DND-41 (cell line): ENCODE results near the gene ISG15.

ENCODE experiments used
- ATAC-seq: fragments of 200-7000 bp; cut with Tn5 transposase; 3 replicates; pipeline ENCODE4 v1.9.1; 2021; ENCODE audit warnings: low read depth; ENCODE audit not compliant: insufficient read depth
- DNase-seq: peaks from one replicate; pipeline ENCODE4 v3.0.0-alpha.2; 2020
- H2AFZ ChIP-seq: 2 replicates; pipeline ENCODE4 v1.6.0; 2012; ENCODE audit warnings: low read depth, low read length
- H3K27ac ChIP-seq: 2 replicates; pipeline ENCODE4 v1.5.1; 2012; ENCODE audit warnings: low read length, inconsistent platforms
- H3K27me3 ChIP-seq: fragments of 200-600 bp; sonication (generic); 2 replicates; pipeline ENCODE4 v1.6.0; 2012; ENCODE audit warnings: low read length, mild to moderate bottlenecking, inconsistent platforms; ENCODE audit not compliant: insufficient read depth, poor library complexity
- H3K36me3 ChIP-seq: 2 replicates; pipeline ENCODE4 v1.5.1; 2012; ENCODE audit warnings: low read length, inconsistent platforms; ENCODE audit not compliant: insufficient read depth
- H3K4me1 ChIP-seq: 2 replicates; pipeline ENCODE4 v1.5.1; 2012; ENCODE audit warnings: mild to moderate bottlenecking, low read length; ENCODE audit not compliant: insufficient read depth
- H3K4me2 ChIP-seq: 2 replicates; pipeline ENCODE4 v1.6.0; 2012; ENCODE audit warnings: mild to moderate bottlenecking, moderate library complexity, low read length, inconsistent platforms; ENCODE audit not compliant: insufficient read depth
- H3K4me3 ChIP-seq, 2 experiments: fragments of 200-600 bp in 1 of 2; shearing (Covaris generic) in 1 of 2; 2 replicates each; pipeline ENCODE4 v1.5.1; 2012 to 2016; ENCODE audit warnings: inconsistent platforms in 2 of 2, low read length in 2 of 2, mild to moderate bottlenecking in 2 of 2, low read depth in 1 of 2, moderate library complexity in 1 of 2
- H3K79me2 ChIP-seq: 2 replicates; pipeline ENCODE4 v1.6.0; 2012; ENCODE audit warnings: low read length, inconsistent platforms; ENCODE audit not compliant: insufficient read depth
- H3K9ac ChIP-seq: 2 replicates; pipeline ENCODE4 v1.6.0; 2012; ENCODE audit warnings: low read depth, mild to moderate bottlenecking, inconsistent platforms, low read length, moderate library complexity
- H3K9me3 ChIP-seq: 2 replicates; pipeline ENCODE4 v1.5.1; 2012; ENCODE audit warnings: low read length, moderate library complexity, mild to moderate bottlenecking, inconsistent platforms; ENCODE audit not compliant: insufficient read depth, severe bottlenecking
- H4K20me1 ChIP-seq: 2 replicates; pipeline ENCODE4 v1.6.0; 2012; ENCODE audit warnings: low read length; ENCODE audit not compliant: insufficient read depth
- CTCF ChIP-seq: IDR thresholded peaks from 2 replicates; pipeline ENCODE4 v1.5.1; 2012; ENCODE audit warnings: borderline replicate concordance, low read length, moderate library complexity, mild to moderate bottlenecking; ENCODE audit not compliant: poor library complexity, severe bottlenecking; ENCODE audit errors: extremely low read depth
- EZH2 ChIP-seq: IDR thresholded peaks from 3 replicates; pipeline ENCODE4 v1.6.1; 2012; ENCODE audit warnings: borderline replicate concordance, low read depth, mild to moderate bottlenecking, moderate library complexity, low read length, inconsistent platforms; ENCODE audit not compliant: severe bottlenecking

Gene ISG15

DNA sequence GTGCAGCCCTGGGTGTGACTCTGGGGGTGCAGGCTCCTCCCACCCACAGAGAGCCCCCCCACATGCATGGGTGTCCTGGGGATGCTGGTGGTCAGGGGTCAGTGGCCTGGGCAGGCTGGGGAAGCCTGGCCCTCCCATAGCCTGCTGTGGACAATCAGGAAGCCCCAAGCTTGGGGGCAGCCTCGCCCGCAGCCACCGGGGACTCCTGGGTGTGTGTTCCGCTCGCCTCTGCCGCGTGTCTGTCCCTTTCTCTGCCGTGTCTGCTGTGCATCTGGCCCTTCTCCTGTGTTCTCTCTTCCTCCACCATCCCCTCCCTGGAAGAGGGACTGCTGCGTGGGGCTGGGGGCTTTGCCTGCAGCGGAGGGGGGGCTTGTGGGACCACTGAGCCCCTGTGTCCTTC lies 29.5 kb downstream of the ISG15 start:
- Histone ChIP-seq H3K9ac (no peak overlapping the region), H3K27ac (no peak overlapping the region), H3K4me1 (peaks cover 16% of the 10 kb centered on the region), H3K4me2 (no peak overlapping the region), H3K9me3 (no peaks in the 10 kb centered on the region), H3K27me3 (peaks cover 21% of the 10 kb centered on the region), H3K4me3 (no peak overlapping the region), H3K36me3 (peaks cover 17% of the 10 kb centered on the region), H2AFZ (no peak overlapping the region), H4K20me1 (peaks cover 47% of the 10 kb centered on the region), H3K79me2 (no peaks in the 10 kb centered on the region)
- ATAC-seq: no peak
- TF ChIP-seq CTCF (no peak), EZH2 (no peak)
- DNase-seq: no peak

DNA sequence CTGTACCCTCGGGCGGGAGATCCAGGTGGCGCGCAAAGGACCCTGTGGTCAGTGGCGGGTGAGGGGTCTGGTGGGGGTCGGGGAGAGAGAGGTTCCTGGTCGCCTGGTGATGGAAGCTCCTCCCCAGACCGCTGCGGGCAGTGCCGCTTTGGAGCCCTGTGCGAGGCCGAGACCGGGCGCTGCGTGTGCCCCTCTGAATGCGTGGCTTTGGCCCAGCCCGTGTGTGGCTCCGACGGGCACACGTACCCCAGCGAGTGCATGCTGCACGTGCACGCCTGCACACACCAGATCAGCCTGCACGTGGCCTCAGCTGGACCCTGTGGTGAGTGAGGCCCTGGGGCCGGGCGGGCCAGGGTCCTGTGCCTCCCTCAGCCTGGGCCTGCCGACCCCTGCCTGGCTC lies 30.1 kb downstream of the ISG15 start:
- no peak overlapping the region for H3K27ac ChIP-seq
- no peak overlapping the region for H2AFZ ChIP-seq
- peaks cover 17% of the 10 kb centered on the region for H3K36me3 ChIP-seq
- H3K9me3 ChIP-seq: no peaks in the 10 kb centered on the region
- peaks cover 16% of the 10 kb centered on the region for H3K4me1 ChIP-seq
- H3K9ac ChIP-seq: no peak overlapping the region
- H3K4me2 ChIP-seq: no peak overlapping the region
- H3K4me3 ChIP-seq: no peak overlapping the region
- DNase-seq (no peak), ATAC-seq (no peak)
- TF ChIP-seq EZH2: no peak
- no peak for TF ChIP-seq CTCF
- H3K79me2 ChIP-seq: no peaks in the 10 kb centered on the region
- H3K27me3 ChIP-seq: peaks cover 21% of the 10 kb centered on the region
- peaks cover 41% of the 10 kb centered on the region for H4K20me1 ChIP-seq

- Histone ChIP-seq H3K27ac (no peak overlapping the region), H3K79me2 (no peaks in the 10 kb centered on the region), H3K4me1 (peaks cover 16% of the 10 kb centered on the region), H3K27me3 (peaks cover 17% of the 10 kb centered on the region), H3K4me2 (no peak overlapping the region), H3K36me3 (peaks cover 17% of the 10 kb centered on the region), H3K9me3 (no peaks in the 10 kb centered on the region), H3K9ac (no peak overlapping the region), H2AFZ (no peak overlapping the region), H4K20me1 (peaks cover 36% of the 10 kb centered on the region), H3K4me3 (no peak overlapping the region)
- TF ChIP-seq EZH2: no peak
- no peak for TF ChIP-seq CTCF
- no peak for ATAC-seq
- DNase-seq: no peak
Measured at GRCh38 chr1:1043921-1044320, 30.6 kb downstream of the ISG15 start.
